GM12878 (cell line): ENCODE results near the gene TIGAR.

Experiments
- HDAC6 ChIP-seq: fragments of 200-600 bp; sonication (generic); IDR thresholded peaks from one replicate; pipeline ENCODE4 v1.8.0; 2017; ENCODE audit warnings: antibody characterized with exemption; ENCODE audit not compliant: unreplicated experiment
- POLR2A ChIP-seq: IDR thresholded peaks from 2 replicates; pipeline ENCODE4 v1.6.1; 2011; ENCODE audit warnings: low read depth, mild to moderate bottlenecking, low read length
- TAF1 ChIP-seq: IDR thresholded peaks from 2 replicates; pipeline ENCODE4 v1.6.1; 2011; ENCODE audit warnings: mild to moderate bottlenecking, low read depth, low read length, borderline replicate concordance
- TF ChIP-seq, protein P1 (sequence below): fragments of 450-650 bp; IDR thresholded peaks from 2 replicates; pipeline ENCODE4 v1.6.1; 2016; ENCODE audit warnings: mild to moderate bottlenecking
- TF ChIP-seq, protein P2 (sequence below), 3 experiments: IDR thresholded peaks in 2 of 3; conservative IDR thresholded peaks in 1 of 3; 2 replicates each; pipeline ENCODE4 v1.5.1; 2011; ENCODE audit warnings: low read depth in 3 of 3, low read length in 3 of 3, mild to moderate bottlenecking in 3 of 3, control low read depth in 2 of 3, moderate library complexity in 2 of 3, inconsistent platforms in 1 of 3, mixed read lengths in 1 of 3; ENCODE audit not compliant: control insufficient read depth in 2 of 3, insufficient read depth in 1 of 3; ENCODE audit errors: extremely low read depth in 1 of 3

DNA sequence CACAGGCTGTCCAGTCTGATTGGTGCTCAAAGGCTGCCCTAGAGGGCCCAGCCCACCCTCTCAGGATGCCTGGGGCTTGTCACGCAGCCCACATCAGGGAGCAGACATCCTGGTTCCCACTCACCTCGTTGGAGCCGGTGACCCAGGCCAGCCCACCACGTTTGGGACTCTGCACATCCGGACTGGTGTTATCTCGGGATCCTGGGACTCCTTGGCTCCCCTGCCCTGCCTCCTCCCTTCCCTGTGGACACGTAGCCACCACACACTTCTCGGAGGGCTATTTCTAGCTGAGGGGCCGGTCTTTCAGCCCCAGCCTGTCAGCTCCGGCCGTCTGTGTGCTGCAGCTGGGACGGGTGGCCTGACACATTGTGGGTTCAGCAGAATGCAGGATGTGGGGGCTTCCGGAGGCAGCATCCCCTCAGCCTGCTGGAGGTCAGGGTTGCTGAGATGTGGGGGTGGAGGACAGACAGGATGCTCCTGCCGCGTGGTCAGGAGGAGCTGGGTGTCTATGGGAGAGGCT is 71.3 kb downstream of the TIGAR start:
- TF ChIP-seq, protein P1, sequence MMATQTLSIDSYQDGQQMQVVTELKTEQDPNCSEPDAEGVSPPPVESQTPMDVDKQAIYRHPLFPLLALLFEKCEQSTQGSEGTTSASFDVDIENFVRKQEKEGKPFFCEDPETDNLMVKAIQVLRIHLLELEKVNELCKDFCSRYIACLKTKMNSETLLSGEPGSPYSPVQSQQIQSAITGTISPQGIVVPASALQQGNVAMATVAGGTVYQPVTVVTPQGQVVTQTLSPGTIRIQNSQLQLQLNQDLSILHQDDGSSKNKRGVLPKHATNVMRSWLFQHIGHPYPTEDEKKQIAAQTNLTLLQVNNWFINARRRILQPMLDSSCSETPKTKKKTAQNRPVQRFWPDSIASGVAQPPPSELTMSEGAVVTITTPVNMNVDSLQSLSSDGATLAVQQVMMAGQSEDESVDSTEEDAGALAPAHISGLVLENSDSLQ = no peak
- TF ChIP-seq, protein P2, sequence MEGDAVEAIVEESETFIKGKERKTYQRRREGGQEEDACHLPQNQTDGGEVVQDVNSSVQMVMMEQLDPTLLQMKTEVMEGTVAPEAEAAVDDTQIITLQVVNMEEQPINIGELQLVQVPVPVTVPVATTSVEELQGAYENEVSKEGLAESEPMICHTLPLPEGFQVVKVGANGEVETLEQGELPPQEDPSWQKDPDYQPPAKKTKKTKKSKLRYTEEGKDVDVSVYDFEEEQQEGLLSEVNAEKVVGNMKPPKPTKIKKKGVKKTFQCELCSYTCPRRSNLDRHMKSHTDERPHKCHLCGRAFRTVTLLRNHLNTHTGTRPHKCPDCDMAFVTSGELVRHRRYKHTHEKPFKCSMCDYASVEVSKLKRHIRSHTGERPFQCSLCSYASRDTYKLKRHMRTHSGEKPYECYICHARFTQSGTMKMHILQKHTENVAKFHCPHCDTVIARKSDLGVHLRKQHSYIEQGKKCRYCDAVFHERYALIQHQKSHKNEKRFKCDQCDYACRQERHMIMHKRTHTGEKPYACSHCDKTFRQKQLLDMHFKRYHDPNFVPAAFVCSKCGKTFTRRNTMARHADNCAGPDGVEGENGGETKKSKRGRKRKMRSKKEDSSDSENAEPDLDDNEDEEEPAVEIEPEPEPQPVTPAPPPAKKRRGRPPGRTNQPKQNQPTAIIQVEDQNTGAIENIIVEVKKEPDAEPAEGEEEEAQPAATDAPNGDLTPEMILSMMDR (IDR thresholded peaks at IDR 0.05 in 2 of 3, conservative IDR thresholded peaks at IDR 0.05 in 1 of 3; ENCODE audit: control insufficient read depth in 2 of 3, extremely low read depth in 1 of 3, insufficient read depth in 1 of 3, low read depth in 3 of 3, low read length in 3 of 3) = no peak
- no peak for TF ChIP-seq TAF1
- TF ChIP-seq HDAC6 = no peak
- no peak for TF ChIP-seq POLR2A
